GM18520 (cell line): Measurements from ENCODE around the gene CTBP2.

ENCODE experiments used
- ATAC-seq: cut with Tn5 transposase; IDR thresholded peaks from one replicate; pipeline ENCODE4 v1.9.1; 2021; ENCODE audit not compliant: unreplicated experiment

Gene CTBP2

DNA sequence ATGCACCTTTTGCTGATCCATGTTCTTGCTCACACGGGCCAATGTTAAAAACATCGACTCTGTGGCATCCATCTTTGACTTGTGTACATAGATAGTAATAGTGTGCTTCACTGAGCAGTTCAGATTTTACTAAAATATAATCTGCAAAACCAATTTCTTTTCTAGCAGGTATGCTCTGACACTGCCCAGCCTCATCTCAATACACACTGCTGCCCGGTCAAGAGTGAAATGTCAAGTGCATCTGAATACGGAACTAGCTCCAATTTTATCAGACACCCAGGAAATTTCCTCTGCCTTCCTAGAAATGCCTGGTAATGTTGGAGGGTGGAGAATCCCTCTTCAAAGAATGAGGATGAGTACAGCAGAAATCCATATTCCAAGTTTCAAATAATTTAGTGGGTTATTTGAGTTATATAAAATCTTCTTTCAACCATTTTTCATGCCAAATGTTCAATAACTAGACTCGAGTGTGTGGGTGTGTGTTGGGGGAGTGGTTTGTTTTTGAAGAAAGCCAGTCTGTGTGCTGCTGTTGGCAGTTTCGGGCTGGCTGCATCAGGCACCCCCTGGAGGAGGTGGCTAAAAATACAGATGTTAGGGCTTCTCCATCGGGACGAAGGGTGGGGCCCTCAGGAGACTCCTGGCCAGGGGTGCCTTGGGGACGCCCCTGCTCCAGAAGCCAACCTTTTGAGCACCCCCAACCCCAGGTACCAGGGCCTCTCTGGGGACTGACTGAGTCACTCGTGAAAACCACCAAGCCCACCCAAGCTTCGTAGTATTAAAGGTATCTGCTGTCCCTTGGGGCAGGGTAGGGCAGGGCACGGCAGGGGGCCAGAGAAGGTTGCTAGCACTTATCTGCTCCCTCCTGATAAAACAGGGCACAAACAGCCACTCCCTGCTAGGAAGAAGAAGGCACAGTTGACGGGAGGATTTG, 15.4 kb downstream of the CTBP2 start:
- no peak for ATAC-seq

DNA sequence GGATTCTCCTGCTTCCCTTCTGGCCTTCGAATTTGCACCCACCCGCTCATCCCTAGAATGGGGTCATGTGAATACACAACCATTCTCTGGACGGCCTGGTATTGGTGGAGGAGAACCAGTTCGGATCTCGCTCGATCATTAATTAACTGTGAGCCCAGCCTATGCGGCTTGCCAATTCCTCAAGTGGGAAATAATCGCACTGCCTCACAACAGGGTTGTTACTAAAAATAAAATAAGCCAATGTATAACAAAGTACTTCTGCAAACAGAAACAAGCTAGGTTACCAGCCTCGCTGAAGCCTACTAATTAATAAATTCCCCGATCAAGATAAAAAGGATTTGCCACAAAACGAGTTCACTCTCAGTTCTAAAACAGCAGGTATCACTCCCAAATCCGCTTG, 16.2 kb downstream of the CTBP2 start:
- ATAC-seq, result no peak

DNA sequence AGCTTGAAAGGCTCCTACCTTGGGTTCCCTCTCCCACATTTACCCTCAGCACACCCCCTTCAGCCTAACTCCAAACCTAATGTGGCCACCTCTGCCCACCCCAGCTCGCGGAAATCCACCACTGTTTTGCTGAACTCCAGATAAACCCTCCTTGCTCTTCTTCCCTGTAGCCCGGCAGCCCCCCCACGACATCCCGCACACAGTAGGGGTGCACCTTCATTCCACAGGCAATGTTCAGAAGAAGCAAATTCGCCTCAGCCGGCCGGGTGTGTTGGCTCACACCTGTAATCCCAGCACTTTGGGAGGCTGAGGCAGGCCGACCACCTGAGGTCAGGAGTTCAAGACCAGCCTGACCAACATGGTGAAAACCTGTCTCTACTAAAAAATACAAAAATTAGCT, 17.4 kb downstream of the CTBP2 start:
- no peak for ATAC-seq

DNA sequence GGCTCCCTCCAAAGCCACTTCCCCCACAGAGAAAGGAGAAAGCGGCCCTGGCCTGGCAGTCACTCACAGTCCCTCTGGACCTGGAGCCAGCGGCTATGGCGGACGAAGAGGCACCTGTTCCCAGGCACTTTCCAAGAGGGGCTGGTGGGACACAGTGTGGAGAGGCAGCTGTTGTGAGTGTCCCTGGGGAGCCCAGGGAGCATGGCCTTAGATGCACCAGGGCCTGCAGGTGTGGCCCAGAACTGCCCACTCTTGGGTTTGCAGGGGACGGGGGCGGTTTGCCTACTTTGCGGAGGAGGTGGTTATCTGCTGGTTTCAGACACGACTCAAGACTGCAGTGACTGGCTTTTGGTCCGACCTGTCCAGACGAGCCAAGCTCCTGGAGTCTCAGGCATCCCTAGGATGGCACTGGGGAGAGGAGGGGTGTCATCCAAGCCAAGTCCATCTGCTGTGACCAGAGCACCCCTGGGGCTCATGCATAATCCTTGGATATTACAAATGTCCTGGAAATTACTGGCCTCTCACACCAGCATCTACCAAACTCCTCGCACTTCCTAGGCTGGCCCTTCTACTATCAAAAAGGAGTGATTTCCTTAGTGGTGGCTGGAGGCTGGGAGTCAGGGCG, 18.4 kb downstream of the CTBP2 start:
- ATAC-seq, result no peak

DNA sequence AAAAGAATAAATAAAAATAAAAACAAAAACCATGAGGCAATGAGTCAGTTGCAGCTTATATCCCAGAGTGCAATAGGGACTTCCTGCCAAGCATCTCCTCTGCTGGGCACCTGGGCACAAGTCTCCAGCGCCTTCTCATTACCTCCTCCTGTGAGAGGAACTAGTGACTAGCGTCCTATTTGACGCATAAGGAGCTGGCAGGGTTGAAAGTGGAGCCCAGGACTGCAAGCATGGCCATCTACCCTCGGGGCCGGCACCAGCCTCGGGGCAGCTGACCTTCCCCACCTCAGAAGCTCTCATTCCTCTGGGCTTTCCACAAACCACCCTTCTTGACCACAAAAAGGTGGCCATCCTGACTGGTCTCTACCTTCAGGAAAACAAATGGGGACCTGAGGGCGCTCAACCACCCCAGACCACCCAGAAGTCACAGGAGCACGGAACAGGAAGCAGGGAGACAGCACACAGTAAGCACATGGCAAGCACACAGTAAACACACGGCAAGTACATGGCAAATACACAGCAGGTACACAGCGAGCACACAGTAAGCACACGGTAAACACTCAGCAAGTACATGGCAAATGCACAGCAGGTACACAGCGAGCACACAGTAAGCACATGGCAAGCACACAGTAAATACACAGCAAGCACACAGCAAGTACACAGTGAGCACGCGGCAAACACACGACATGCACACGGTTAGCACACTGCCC, 19.1 kb downstream of the CTBP2 start:
- no peak for ATAC-seq

DNA sequence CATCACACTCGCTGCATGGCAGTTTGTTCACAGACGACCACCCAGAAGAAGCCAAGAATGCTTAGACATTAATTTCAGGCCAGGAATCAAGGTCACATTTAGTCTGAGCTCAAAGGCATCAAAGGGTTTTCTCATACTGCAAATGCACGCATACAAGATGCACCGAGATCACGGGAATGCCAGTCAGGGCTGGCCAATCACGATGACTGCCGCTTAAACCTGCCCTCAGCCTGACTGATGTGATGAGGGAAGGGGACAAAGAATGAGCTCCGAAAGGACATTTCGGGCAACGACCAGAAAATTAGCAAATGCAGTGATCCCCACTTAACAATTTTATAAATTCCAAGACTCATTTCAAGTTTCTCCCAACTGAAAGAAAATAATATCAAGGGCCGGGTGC, 20.2 kb downstream of the CTBP2 start:
- ATAC-seq, result no peak

DNA sequence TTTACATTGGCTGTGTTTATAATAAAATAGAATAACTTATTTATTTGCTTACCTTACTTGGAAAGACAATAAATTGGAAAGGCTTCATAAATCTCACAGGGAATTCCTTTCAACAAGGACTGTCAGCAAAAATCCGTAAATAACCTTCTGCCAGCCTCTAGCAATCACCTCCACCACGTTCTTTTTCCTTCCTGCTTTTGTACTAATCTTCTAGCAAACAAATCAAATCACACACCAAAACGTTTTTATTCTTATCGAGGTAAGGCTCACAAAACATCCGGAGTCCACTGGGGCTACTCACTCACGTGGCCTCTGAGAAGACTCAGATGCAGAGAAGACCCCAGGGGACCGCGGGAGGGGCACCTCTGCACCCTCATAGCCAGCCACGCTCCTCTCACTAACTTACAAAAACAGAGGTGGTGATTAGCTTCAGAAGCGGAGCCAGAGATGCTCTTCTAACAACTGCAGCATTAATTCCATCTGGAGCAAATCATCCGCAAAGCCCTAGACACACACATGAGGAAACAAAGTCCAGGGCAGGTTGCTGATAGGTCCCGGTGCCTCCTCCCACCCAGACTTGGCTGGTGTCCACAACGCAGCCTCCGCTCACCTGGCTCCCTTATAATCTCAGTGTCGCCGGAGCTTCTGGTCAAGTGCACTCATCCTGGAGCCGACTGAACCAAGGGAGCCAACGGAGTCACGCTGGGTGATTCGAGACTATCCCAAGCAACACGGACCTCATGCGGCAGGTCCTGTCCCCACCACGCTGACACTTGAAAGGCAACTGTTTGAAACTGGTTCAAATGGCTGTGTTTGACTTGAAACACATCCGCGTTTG, 22.5 kb downstream of the CTBP2 start:
- ATAC-seq, result no peak

DNA sequence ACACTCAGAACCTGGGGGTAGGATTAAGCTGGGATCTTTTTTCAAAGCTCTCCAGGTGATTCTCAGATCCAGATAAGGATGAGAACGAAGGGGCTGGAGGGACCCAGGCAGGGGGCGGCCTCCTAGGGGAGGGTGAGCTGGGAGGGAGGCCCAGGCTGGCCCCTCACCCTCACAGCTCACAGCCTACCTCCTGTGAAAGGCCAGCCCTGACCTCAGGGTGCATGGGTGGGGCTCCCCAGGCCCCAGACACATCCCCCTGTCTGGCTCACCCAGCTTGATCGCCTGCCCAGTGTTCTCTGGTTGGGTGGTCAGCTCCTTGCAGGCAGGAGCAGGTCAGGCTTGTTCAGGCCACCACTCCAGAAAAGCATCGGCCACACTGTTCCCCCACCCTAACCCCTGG, 24.3 kb downstream of the CTBP2 start:
- no peak for ATAC-seq

DNA sequence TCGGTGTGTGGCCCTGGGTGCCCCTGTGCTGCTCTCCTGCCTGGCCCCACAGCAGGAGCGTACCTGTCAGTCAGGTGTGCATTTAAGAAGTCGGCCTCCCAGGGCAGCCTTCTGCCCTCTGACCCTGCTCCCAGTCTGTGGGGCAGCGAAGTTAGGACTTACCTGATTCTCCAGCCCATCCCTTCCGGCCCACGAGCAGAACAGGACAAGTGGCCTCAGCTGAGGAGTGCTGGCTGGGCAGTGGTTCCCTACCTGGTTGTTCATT, 24.7 kb downstream of the CTBP2 start:
- no peak for ATAC-seq

DNA sequence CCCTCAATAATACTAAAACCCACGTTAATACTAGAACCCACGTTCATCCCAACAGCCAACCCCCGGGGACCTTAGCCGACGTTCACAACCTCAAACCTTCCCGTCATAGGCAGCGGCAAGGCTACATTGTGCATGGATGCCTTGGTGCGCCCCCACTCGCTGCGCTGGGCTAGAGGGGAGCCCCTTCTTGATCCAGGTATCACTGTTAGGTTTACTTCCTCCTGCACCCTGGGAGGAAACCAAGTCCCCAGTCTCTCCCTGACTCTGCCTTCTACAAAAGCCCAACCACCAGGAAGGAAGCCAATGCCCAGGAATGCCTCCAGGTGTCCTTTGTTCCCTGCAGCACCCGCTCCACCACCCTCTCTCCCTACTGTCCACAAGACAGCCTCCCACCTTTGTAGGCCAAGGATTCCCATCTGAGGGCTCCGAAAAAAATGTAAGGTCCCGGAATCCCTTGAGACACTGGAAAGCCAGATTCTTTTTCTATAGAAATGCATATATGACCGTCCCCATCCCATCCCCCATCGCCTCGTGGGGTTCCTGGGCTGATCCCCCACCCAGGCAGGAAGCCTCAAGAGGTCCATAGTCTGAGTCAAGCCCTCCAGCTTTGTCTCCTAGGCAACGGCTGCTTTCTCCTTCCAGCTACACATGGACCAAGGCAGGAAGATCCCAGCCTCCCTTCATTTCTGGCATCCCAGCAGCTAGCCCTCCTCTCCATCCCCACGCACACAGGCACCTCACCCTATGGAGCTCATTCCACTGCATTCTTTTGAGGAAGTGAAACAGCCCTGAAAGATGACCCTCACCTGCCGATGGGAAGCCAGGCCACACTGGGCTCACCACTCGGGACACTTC, 25.2 kb downstream of the CTBP2 start:
- no peak for ATAC-seq

DNA sequence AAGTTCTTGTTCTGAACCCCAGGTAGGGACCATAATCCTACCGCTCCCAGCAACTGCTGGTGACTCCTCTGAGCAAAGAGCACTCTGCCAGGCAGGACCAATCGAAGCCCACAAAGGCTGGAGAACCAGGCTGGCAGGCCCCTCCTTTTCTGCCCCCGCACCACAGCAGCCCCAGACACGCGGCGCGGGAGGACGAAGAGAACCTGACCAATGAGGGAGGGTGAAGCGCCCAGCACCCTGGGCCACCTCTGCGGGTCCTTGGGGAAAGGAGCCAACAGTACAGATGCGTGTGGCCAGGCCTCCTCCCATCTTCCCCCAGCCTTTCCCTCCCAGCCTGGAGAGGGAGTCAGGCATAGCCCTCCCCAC, 25.9 kb downstream of the CTBP2 start:
- ATAC-seq, result no peak

DNA sequence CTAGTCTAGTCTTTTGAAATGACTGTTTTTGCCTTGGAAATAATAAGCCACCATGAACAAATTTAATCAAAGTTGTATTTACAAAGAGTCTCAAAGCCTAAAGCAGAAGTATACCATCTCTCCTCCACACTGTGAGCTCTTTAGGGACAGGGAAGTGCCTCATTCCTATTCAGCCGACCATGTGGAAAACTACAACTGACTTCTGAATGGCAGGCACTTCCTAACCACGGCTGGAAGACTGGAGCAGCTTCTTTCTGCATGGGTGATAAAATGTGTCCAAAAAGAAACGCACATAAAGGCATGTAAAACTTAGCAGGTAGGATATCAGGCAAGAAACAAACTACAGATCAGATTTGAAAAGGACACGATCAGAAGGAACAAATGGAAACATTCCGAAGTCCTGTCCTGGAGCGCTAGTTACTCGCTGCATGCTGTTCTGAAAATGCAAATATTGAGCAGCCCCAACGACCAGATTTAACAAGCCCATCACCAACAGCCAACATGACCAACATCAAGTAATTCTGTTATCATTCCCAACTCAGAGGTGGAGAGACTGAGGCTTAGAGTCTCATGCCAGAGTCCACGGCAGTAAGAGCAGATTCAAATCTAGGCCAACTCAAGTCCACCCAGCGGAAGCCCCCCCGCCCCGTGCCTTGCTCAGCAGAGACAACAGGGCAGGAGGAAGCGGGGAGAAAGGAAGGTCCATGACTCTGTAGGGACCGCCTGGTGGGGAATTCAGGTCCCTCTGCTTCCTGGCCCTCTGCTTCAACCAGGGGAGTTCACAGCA, 26.5 kb downstream of the CTBP2 start:
- no peak for ATAC-seq

DNA sequence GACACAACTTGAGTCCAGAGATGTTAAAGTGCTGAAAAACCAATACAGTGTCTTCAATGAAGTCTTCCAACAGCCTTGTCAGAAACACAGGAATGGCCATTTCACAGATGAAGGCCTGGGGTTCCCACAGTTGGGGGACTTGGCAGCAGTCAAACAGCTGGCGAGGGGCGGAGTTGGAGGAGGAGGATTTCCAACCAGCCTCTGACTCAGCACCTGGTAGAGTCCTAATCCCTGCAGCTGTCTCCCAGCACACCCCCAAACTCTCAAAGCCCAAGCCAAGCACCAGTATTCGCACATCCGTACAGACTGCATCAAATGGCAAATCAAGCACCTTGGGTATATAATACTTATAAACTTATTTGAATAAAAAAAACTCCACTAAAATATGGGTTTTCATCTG, 28.0 kb downstream of the CTBP2 start:
- no peak for ATAC-seq

DNA sequence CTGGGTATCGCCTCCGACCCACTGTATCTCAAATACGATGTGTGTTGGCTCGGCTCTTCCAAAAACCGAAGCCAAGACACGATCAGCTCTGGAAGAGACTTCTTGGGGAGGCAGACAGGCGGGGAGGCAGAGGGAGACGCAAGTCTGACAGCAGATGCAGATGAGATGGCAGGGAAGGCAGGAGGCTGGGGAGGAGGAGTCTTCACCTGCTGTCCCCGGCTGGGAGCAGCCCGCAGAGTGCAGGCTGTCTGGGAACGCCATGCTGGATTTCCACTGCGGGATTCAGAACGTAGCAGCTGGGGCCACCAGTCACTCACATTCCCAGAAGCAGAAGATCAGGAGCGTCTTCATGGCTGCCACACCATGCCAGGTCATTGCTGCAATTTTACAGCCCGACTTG, 29.4 kb downstream of the CTBP2 start:
- no peak for ATAC-seq

DNA sequence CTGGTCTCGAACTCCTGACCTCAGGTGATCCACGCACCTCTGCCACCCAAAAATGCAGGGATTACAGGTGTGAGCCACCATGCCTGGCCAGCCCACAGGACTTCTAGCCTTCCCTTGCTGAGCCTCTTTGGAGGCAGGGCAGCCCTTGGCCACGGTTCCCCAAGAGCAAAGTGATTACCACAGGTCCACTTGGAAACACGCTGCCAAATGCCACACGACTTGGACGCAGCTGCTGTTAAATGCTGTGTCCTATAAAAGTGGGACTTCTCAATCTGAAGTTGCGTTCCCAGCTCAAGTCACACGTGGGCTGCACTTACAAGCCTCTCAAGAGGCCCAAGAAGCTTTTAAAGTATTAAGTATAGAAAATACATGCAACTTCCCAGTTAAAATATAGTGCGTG, 30.1 kb downstream of the CTBP2 start:
- no peak for ATAC-seq

DNA sequence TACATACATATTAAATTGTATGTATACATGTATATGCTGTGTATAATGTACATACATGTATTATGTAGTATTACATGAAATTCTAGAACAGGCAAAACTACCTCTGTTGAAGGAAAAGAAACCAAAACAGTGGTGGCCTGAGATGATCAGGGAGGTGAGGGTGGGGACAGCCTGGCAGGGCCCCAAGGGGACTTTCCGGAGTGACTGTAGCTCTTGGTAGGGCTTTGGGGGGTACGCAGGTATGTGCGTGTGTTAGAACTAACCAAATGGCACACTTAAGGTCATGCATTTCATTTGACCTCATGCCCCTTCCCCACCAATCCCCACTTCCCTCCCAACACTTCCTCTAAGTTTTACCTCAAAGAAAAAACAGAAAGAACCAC, 31.3 kb downstream of the CTBP2 start:
- no peak for ATAC-seq

DNA sequence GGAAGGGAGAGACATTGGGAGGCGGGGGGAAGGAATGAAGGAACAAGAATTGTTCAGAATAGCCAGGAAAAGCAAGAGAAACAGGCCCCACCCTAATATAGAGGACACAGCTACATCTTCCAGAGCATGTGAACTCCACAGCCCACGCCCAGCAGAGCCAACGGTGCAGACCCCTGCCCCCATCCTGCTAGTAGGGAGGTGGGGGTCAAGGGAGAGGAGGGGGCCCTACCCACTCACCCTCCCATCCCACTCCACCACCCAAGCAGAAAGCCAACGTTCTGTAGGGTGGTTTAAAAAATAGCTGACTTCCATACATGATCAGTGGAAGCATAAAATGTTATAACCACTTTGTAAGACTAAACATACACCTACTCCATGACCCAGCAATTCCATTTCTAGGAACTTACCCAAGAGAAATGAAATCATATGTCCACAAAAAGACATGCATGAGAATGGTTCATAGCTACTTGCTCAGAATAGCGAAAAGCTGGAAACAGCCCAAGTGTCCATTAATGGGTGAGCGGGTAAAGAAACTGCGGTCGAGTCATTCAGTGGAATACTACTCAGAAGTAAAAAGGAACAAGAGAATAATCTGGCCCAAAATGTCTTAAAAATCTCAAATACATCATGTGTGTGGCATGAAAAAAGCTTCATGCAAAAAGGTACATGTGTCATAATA, 31.8 kb downstream of the CTBP2 start:
- no peak for ATAC-seq

DNA sequence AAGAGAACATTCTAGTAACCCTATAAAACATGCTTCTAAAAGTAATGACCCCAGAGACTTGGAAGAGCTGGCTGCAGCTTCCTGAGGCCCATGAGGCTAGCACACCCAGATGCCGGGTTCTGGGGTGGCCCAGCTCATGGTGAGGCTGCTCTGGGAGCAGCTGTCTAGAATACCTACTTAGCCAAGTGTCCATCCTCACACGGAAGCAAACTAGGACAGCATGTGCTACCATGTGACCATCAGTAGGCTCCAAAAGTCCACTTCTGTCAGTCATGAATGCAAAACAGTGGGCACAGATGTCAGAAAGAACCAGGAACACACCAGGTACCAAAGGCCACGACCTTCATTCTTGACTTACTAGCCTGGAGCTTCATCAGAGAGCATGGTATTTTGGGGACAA, 32.4 kb downstream of the CTBP2 start:
- ATAC-seq, result no peak

DNA sequence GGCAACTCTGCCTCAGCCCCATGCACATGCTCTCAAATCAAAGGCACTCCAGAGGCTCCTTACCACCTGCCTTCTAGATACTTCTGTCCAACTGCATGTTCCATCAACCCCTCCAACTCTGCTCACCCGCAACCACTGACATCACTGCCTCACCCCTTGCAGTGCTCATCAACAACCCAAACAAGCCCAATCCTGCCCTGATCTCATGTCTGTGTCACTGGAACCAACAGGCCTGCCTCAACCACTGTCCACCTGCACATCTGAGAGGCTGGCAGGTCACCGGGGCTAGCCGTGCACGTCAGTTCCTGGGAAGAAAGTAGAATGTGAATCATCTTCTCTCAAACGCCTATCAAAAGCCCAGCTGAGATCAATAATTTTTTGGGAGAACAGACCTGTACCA, 33.3 kb downstream of the CTBP2 start:
- no peak for ATAC-seq
